ENCODE results near the gene MAN1A1.
"Not testable (repeated sequence)": the region's sequence is repeated elsewhere in the genome, so short reads cannot be mapped to it uniquely, and the experiment has no call there.

The MAN1A1 gene

DNA sequence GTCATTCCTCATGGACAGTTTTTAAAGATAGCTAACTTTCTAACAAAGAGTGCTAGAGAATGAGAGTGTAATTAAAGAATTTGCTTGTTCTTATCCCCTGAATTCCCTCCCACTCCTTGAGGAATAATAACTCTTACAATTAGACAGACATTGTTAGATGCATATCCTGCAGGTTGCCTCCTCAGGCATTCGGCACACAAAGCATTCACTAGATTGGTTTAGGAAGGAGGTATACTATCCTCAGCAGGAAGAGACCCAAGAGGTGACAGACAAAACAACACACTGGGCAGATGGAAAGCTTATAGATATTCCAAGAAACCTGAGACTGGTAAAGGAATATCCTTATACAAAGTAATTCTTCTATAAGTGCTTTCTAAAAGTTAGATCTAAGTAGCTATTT is 162.0 kb downstream of the MAN1A1 start:
- DNase-seq, result no peak

DNA sequence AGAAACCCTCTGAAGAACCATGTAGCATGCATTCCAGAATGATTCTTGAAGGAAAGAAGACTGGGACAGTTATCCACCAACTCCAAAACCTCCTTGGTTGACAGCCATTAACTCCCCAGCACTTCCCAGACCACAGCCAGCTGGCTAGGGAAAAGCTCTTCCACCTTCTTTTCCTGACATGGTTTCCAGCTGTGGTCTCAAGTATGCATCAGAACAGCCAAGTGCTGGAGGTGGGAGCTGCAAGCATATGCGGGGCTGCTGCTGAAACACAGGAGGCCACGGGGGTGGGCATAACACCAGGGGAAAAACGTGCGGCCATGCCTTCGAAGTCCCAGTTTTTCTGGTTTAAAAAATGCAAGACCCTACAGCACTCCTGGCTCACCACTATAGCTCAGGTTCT is 163.1 kb downstream of the MAN1A1 start:
- no peak for DNase-seq

DNA sequence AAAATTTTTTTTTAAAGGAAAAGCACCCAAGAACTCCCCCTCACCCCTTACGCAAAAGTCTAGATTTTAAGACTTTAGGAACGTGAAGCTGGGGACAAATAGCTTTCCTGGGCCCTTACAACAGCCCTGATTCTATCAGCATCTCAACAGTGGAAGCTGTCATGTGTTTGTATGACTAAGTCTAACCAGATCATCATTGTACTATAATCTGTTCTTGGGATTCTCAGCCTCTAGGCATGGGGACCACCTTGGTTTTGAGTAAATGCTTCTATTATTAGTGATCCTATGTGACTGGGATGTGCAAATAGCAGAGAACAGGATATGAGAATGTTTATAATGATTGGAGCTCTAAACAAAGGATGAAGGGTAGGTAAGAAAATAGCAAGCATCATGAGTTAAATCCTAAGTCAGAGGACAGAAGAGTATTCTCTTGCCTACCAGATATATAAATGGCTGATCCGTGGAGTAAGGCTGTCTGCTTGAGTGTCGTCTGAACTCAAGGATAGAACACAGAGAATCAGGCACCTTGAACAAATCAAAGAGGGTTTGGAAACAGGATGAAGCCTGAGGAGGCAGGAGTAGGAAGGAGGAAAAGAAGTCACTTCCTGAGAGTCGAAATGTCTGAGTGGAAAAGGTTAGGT is 165.4 kb downstream of the MAN1A1 start:
- no peak for DNase-seq

DNA sequence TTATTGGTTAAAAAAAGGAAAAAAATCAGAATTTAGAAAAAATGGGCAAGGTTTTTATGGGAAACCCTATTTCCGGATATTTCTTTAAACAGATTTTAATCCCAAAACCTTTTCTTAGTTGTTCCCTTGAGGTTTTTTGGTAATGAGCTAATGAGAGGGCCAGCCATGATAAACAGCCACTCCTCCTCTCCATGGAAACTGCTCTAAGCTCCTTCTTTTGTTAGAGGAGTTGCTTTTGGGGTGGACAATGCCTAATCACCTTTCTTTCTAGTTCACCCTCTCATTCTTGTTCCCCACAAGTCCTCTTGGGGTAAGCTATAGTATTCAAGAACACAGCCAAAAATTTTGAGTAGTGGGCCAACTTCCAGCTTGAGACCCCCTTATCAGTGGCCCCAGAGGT is 166.1 kb downstream of the MAN1A1 start:
- no peak for DNase-seq

DNA sequence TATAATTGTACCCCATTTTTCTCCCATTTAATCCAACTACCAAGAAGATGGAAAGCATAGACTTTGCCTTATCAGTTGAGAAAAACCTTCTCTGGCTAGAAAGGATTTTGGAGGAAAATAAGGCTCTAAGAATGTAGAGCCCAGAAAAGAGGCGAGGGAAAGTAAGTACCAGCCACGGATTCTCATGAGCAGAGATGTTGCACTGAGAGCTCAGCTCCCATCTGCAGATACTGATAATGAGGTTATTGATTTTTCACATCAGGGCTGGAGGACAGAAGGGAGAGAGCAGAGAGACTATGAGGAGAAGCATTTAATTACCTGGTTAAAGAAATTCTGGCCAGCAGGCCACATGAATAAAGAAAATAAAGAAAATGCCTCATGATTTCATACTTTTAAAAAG is 166.7 kb downstream of the MAN1A1 start:
- no peak for DNase-seq

DNA sequence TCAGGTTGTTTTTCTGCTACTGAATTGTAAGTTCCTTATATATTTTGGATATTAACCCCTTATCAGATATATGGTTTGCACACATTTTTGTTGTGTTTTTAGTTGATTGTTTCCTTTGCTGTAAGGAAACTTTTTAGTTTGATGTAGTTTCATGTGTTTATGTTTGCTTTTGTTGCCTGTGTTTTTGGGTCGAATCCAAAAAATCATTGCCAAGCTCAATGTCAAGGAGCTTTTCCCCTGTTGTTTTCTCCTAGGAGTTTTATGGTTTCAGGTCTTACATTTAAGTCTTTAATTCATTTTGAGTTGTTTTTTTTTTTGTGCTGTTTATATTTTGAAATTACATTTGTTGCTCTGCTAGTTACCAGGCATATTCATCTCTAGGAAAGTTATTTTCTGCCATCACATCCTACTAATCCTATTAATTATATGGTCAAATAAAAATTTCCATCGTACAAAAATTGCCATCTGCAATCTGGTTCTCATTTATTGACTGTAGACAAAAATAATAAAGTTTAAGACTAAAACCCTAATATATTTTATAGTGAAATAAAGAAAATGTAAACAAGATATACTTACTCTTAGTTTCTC is 167.3 kb downstream of the MAN1A1 start:
- DNase-seq, result no peak

DNA sequence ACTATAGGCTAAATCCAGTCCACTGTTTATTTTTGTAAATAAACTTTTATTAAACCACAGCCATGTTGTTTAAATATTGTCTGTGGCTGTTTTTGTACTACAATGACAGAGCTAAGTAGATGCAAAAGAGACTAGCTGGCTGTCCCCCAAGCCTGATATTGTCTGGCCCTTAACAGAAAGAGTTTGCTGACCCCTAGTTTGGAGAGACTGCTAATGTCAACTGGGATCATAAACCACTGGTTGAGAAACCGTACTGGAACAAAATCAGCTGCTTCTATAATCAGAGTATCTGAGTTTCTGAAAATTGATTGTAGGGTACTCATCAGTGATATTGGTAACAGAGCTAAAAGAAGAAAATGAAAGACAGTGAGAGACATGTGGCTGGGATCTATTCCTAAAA is 168.5 kb downstream of the MAN1A1 start:
- no peak for DNase-seq

DNA sequence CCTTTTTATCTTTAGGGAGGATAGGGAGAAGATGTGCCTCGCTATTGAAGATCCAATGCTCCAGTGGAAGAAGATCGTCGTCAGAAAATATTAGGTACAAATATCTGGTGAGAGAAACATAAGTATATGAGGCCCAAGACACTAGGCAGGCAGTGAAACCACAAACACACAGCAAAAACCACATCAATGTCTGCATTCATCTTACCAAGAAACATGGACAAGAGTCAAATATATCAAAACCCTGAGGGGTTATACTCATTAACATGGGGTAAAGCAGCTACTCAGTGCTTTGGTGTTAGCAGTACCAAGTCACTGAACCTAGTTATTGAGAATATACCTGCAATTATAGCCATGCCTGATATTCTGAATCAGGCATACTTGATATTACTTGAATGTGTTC is 169.7 kb downstream of the MAN1A1 start:
- DNase-seq, result peak in 1 of 2 donors; percentile 18

DNA sequence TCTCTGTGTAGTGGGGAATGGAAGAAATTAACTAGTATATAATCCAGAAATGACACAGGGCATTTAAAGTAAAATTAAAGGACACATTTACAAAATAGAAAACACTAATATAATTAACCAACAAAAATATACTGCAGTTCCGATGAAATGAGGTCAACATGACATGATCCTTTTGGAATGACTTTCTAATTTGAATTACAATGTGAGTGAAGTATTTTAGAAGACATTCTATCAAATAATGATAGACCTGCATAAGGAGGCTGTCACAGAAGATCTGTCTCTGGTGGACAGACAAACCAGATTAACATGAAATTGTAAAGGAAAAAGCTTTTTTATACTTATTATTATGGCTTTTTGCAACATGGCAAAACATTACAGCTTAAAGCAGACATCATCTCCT is 170.5 kb downstream of the MAN1A1 start:
- no peak for DNase-seq

DNA sequence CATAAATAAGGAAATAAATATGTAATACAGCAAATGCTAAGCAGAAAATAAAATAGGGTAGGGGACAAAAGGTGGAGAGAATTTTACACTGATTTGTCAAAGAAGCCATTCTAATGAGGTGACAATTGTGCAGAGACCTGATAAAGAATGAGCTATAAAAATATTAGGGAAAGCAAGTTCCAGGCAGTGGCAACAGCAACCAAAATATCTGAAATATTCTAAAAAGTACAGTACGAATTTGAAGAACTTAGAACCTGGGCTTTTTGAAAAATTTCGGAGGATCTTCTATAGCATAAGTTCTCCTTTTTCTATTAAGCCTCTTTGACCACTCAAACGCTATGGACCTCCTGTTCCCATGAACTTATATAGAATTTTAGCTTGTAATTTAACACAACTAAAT is 173.1 kb downstream of the MAN1A1 start:
- no peak for DNase-seq

DNA sequence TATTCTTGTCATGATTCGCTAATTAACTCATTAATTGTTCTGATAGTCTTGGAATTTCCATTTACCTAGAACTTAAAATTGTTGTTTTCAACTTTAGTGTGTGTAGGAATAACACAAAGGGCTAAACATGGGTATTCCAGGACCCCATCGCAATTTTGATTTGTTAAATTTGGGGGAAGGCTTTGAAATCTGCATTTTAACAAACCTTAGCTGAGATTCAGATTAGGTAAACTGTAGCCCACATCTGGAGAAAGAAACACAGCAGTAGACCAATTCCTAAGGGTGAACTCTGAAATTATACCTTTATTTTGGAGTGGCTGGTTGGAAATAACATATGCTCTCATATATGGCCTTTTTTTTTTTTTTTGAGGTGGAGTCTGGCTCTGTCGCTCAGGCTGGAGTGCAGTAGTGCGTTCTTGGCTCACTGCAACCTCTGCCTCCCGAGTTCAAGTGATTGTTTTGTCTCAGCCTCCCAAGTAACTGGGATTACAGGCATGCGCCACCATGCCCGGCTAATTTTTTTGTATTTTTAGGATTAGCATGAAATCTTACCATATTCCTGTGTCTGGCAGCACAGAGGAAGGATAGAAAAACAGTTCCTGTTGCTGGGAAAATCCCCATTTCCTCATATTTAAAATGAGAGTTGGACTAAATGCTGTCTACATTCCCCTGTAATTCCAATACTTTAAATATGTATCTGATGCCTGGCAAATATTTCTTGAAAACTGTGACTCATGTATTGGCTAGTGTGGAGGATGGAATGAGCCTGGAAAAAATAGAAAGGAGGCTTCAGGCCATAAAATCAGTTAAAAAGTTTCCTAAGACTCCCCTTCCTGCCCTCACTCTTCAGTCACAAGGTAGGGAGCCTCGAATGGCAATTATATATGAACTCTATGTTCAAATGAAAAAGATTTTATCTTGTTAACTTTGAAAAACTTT is 174.4 kb downstream of the MAN1A1 start:
- no peak for DNase-seq

DNA sequence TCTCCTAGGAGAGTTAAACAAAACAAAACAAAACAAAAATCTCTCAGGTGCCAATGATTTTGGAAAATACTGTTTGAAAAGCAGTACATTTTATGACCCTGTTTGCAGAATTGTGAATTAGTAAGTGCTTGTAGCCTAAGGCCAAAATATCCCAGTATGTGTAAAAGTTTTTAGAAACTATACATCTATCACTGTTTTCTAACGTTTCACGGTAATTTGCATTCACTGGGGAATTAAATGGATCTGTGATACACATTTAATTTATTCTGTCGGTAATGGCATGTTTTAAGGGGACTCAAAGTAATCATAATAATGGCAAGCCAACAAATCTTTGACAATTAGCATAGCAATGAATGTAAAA is 175.5 kb downstream of the MAN1A1 start:
- DNase-seq, result no peak

DNA sequence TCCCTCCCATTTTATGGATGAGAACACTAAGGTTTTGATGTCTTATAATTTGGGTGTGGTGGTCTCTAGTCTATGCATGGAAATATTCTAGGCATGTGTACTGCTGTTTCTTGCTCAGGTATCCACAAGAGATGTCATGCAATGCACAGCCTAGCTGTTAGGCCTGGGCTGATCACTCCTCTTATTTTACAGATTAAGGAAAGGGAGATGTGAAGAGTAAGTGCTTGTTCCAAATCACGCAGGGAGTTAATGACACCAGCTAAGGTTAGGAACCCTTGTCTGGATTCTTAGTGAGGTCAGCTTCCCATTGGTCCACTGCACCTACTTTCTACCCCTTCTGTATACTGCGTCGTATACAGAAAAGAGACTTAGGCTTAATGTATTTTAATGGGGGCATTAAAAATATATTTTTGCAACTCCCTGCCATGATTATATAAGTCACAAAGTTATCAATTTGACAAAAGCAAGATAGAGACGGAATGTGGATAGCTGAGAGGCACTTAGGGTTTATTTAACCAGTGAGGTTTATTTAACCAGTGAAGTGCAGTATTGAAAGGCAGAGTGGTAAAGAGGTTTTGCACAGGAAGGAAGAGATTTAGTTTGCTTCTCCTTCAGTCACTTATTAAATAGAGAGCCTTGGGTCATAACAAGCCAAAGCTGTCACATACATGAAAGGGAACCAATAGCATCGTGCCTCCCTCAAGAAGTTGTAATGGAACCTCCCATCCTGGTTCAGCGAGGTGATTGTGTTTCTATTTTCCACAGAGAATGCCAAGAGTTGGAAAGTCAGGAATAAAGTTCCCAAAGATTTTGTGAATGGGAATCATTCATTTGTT is 176.1 kb downstream of the MAN1A1 start:
- no peak for DNase-seq

DNA sequence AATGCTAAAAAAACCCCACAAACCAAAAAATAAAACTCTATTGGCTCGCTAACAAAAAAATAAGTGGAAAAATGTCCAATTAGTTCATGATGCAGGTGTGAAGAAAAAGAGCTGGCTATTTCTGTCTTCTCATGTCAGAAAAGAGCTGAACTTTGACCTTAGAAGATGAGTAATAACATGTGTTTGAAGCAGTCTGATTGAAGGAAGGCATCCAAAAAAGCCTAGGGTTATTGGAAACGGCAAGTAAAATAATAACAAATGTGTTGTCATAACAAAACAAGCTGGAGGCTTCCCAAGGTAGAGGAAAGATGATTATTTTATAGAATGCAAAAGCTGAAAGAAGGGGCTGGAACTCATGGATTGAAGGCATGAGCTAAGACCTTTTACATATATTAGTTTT is 176.7 kb downstream of the MAN1A1 start:
- DNase-seq, result no peak

DNA sequence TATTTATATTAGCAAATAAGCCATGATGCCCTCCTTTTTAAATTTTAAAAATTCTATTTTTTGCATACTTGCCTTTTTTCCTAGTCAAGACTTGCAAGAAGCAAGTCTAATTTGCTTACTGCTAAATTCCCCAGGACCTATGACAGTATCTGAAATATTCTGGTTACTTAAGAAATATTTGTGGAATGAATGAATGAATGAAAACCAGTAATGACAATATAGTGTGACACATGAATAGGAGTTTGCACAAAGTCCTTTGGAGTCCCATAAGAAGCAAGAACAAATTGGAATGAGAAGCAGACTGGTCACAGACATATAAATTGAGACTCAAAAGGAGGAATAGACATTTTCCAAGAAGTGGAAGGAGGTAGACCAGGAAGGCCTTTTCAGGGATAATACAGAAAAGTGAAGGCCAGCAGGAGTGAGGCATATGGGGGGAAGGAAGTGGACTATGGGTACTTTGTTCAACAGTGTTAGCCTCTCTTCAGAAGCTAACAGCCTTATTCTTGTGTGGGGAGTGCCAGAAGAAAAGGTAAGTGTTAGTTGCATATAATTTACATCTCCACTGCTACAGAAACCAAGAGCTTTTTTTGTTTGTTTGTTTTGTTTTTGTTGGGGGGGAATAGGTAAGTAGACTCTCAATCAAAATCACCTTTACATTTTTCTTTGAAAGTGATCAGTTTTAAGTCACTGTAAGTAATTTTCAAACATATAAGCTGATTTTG is 177.5 kb downstream of the MAN1A1 start:
- no peak for DNase-seq

DNA sequence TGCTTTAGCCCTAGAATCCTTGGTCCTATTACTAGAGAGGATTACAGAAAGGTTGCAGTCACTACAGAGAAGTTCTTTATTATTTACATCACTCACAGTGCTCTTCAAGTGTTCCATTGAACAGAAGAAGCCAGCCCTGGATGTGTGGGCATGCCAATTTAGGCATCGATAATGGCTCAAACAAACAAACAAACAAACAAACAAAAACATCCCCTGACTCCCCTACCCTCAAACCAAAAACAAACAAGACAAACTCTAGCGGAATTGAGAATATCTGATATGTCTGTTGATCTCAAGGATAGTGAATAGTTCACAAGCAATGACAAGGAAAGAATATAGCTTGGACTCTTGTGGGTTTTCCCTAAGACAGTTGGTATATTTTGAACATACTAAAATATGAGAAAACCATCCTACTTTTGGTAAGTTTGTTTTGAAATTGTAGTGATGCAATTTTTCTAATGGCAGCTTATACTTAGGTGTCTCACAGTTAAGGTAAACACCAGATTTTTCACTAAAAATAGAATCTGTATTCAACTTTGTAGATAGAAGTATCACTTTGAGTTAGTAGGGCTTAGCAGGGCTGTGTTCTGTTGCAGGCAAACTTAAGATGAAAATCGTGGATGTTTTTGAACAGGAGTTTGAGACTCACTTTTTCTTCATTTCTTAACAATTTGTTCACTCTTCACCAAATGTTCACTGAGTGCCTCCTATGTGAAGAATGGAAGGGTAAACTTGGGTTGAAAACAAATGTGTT is 178.3 kb downstream of the MAN1A1 start:
- no peak for DNase-seq

DNA sequence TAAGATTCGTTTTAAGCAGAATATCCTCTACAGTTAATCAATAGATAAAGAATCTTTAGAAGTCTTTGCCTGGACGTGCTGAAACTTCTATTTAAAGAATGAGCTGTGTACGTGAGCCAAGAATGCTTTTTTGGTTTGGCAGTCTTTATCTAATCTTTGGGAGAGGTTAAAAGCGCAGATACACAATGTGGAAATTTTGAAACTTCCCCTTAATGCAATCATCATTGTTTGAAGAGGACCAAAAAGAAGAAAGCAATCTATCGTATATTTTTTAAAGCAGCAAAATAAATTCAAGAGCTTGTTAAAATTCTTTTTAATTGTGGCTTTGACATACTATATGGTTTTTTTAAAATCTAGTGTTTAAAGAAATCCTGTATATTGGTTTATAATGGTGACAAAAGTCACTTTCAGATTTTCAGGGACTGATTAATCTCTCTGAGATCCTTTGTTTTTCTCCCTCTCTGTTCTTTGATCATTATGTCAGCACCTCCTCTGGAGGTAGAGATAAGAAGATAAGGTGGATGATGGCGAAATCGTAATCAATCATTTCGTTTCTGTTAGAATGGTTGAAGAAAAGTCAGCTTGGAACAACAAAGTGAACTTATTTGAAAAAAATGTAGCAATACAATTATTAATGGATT is 179.0 kb downstream of the MAN1A1 start:
- no peak for DNase-seq

DNA sequence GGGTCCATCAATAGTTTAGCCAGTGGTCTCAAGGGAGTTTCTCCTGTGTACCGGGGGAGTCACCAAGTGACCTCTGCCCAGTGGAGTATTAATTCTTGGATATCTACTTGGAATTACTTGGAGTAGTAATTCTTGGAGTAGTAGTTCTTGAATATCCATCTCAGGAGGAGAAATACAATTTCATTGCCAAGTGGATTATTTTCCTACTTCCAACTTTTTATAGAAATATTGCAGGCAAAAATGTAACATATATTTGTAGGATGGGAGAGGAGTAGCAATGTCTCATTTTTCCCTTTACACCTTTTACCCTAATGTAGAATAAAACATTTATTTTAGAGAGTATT is 179.5 kb downstream of the MAN1A1 start:
- DNase-seq, result no peak

DNA sequence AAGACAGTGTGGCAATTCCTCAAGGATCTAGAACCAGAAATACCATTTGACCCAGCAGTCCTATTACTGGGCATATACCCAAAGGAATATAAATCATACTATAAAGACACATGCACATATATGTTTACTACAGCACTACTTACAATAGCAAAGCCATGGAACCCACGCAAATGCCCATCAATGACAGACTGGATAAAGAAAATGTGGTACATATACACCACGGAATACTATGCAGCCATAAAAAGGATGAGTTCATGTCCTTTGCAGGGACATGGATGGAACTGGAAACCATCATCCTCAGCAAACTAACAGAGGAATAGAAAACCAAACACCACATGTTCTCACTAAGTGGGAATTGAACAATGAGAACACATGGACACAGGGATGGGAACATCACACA is 180.2 kb downstream of the MAN1A1 start:
- DNase-seq, result not testable (repeated sequence)

DNA sequence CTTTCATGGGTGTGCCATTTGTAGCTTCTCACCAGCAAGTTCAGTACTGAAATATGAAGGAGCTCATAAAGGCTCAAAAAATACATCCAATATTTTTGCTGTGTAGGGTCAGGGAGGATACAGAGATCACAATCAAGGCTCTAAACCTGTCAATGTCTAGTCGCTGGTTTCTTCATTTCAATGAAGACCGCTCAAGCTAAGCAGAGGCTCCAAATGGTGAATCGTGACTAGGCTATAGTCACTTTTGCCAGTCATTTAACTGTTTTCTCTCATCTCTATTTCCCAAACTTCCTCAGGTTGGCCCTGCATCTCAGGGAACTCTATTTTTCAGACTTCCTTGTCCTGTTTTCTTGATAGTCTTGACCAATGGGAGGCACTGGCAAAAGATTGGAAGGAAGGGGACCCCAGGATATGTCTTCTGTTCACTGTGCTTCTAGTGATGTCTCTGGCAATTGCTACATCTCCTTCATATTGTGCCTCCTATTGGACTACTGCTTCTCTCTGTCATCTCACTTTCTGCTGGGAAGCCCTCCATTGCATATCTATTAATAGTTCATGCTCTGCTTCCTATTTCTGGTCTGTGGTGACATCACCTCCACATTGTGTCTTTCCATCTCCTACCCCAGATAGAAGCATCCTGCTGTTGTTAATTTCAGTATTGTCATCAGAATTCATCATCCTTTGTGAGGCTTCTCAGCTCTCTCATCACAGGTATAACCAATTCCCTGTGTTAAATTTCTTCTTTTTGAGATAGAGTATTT is 183.4 kb downstream of the MAN1A1 start:
- DNase-seq, result no peak

DNA sequence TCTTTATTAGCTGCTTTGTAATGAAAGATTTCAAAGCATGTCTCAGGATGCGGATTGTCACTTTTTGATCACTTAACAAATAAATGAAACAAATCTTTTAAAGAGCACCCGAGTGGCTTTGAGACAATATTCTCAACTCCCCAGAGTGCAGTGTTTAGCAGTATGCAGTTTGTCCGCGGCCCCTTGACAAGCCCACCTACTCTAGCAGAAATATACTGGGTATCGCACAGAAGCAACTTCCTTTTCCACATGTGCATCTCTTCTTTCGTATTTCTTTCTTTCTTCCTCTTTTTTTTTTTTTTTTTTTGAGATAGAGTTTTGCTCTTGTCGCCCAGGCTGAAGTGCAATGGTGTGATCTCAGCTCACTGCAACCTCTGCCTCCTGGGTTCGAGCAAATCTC is 186.6 kb downstream of the MAN1A1 start:
- DNase-seq, result no peak

All from CD4-positive, alpha-beta T cell treated with Interferon alpha-2 for 1 hour (primary cell).